H9 (cell line): ENCODE data around the gene JAG2. TPM values are rescaled to one million over a fixed set of nuclear protein-coding genes. Genes with fewer than 3 reads are reported as not detected.
A peak's percentile ranks its signal among the peaks of the same experiment; 100 is the strongest.

ENCODE experiments used
- DNase-seq: peaks from one replicate; pipeline ENCODE4 v3.0.0-alpha.2; 2017
- H2AFZ ChIP-seq: one replicate; pipeline ENCODE4 v1.6.1; 2013; ENCODE audit warnings: mild to moderate bottlenecking, low read length, control low read depth, moderate library complexity
- H2AK5ac ChIP-seq: 2 replicates; pipeline ENCODE4 v1.6.1; 2013; ENCODE audit warnings: low read length, control low read depth, mixed read lengths; ENCODE audit not compliant: insufficient read length
- H2BK120ac ChIP-seq: one replicate; pipeline ENCODE4 v1.6.1; 2013; ENCODE audit warnings: low read depth, mild to moderate bottlenecking, low read length, control low read depth, inconsistent platforms; ENCODE audit not compliant: poor library complexity, severe bottlenecking
- H2BK12ac ChIP-seq: 2 replicates; pipeline ENCODE4 v1.6.1; 2013; ENCODE audit warnings: low read length, control low read depth, mixed read lengths, low read depth; ENCODE audit not compliant: insufficient read length
- H2BK15ac ChIP-seq: 2 replicates; pipeline ENCODE4 v1.6.1; 2013; ENCODE audit warnings: low read depth, low read length, control low read depth
- H2BK20ac ChIP-seq: one replicate; pipeline ENCODE4 v1.6.1; 2013; ENCODE audit warnings: low read depth, mild to moderate bottlenecking, low read length, control low read depth, inconsistent platforms; ENCODE audit not compliant: poor library complexity, severe bottlenecking
- H2BK5ac ChIP-seq: 2 replicates; pipeline ENCODE4 v1.6.1; 2013; ENCODE audit warnings: low read length, control low read depth, mixed read lengths; ENCODE audit not compliant: insufficient read length
- H3K14ac ChIP-seq: 2 replicates; pipeline ENCODE4 v1.6.1; 2013; ENCODE audit warnings: low read length, control low read depth; ENCODE audit not compliant: insufficient read depth
- H3K18ac ChIP-seq: 2 replicates; pipeline ENCODE4 v1.6.1; 2013; ENCODE audit warnings: low read depth, mild to moderate bottlenecking, mixed read lengths, low read length, control low read depth; ENCODE audit not compliant: insufficient read length
- H3K23ac ChIP-seq: 2 replicates; pipeline ENCODE4 v1.6.1; 2013; ENCODE audit warnings: low read length, control low read depth, mixed read lengths, low read depth; ENCODE audit not compliant: insufficient read length
- H3K23me2 ChIP-seq: 2 replicates; pipeline ENCODE4 v1.6.1; 2013; ENCODE audit warnings: low read depth, mild to moderate bottlenecking, mixed read lengths, low read length, control low read depth; ENCODE audit not compliant: insufficient read length, poor library complexity, severe bottlenecking
- H3K27ac ChIP-seq: 2 replicates; pipeline ENCODE4 v1.5.1; 2013; ENCODE audit warnings: low read length, control low read depth, mixed read lengths, low read depth; ENCODE audit not compliant: insufficient read length
- H3K27me3 ChIP-seq: 2 replicates; pipeline ENCODE4 v1.6.1; 2013; ENCODE audit warnings: low read length, control low read depth, inconsistent platforms; ENCODE audit not compliant: insufficient read depth
- H3K4ac ChIP-seq: 2 replicates; pipeline ENCODE4 v1.6.1; 2013; ENCODE audit warnings: low read depth, mild to moderate bottlenecking, control low read depth, inconsistent platforms, low read length, moderate library complexity
- H3K4me1 ChIP-seq: 2 replicates; pipeline ENCODE4 v1.6.1; 2013; ENCODE audit warnings: low read length, control low read depth, inconsistent platforms; ENCODE audit not compliant: insufficient read depth
- H3K4me2 ChIP-seq: 2 replicates; pipeline ENCODE4 v1.6.1; 2013; ENCODE audit warnings: low read length, control low read depth, mixed read lengths; ENCODE audit not compliant: insufficient read length, insufficient read depth
- H3K56ac ChIP-seq: 2 replicates; pipeline ENCODE4 v1.6.1; 2013; ENCODE audit warnings: low read depth, mild to moderate bottlenecking, mixed read lengths, low read length, control low read depth; ENCODE audit not compliant: insufficient read length
- H3K79me1 ChIP-seq: 2 replicates; pipeline ENCODE4 v1.6.1; 2013; ENCODE audit warnings: low read depth, mild to moderate bottlenecking, moderate library complexity, low read length, control low read depth, inconsistent platforms; ENCODE audit not compliant: insufficient read depth, poor library complexity, severe bottlenecking
- H3K79me2 ChIP-seq: 2 replicates; pipeline ENCODE4 v1.6.1; 2013; ENCODE audit warnings: low read length, control low read depth, inconsistent platforms; ENCODE audit not compliant: insufficient read depth
- H3K9ac ChIP-seq: 2 replicates; pipeline ENCODE4 v1.6.1; 2013; ENCODE audit warnings: low read length, control low read depth, mixed read lengths; ENCODE audit not compliant: insufficient read length; ENCODE audit errors: extremely low read depth
- H3K9me3 ChIP-seq: one replicate; pipeline ENCODE4 v1.6.1; 2013; ENCODE audit warnings: low read depth, low read length, inconsistent platforms; ENCODE audit not compliant: control insufficient read depth
- H3T11ph ChIP-seq: one replicate; pipeline ENCODE4 v1.6.1; 2013; ENCODE audit warnings: mild to moderate bottlenecking, low read length, control low read depth, inconsistent platforms
- H4K20me1 ChIP-seq: one replicate; pipeline ENCODE4 v1.6.1; 2013; ENCODE audit not compliant: control insufficient read depth, insufficient read length, insufficient read depth
- H4K5ac ChIP-seq: 2 replicates; pipeline ENCODE4 v1.6.1; 2013; ENCODE audit warnings: low read depth, mild to moderate bottlenecking, mixed read lengths, low read length, control low read depth; ENCODE audit not compliant: insufficient read length
- H4K8ac ChIP-seq: replicated peaks from 2 replicates; pipeline ENCODE4 v1.6.1; 2013; ENCODE audit warnings: low read length, control low read depth, mixed read lengths, low read depth; ENCODE audit not compliant: insufficient read length
- H4K91ac ChIP-seq: 2 replicates; pipeline ENCODE4 v1.6.1; 2013; ENCODE audit warnings: low read depth, mild to moderate bottlenecking, moderate library complexity, mixed read lengths, low read length, control low read depth; ENCODE audit not compliant: insufficient read length
- H3K27ac Mint-ChIP-seq, 3 experiments: 2 replicates in 2 of 3; 3 replicates in 1 of 3; pipeline ENCODE4 v1.8.0; 2020 to 2021; ENCODE audit warnings: mixed read lengths in 3 of 3, mild to moderate bottlenecking in 1 of 3, moderate library complexity in 1 of 3
- H3K27me3 Mint-ChIP-seq: 2 replicates; pipeline ENCODE4 v1.8.0; 2021; ENCODE audit warnings: low read depth, mild to moderate bottlenecking, moderate library complexity, mixed read lengths
- H3K36me3 Mint-ChIP-seq, 3 experiments: 2 replicates in 2 of 3; 3 replicates in 1 of 3; pipeline ENCODE4 v1.8.0; 2020 to 2021; ENCODE audit warnings: low read depth in 3 of 3, mixed read lengths in 3 of 3; ENCODE audit not compliant: insufficient read depth in 1 of 3
- H3K4me1 Mint-ChIP-seq, 2 experiments: 2 replicates each; pipeline ENCODE4 v1.8.0; 2020; ENCODE audit warnings: mixed read lengths in 2 of 2
- H3K4me3 Mint-ChIP-seq, 2 experiments: 2 replicates in 1 of 2; 3 replicates in 1 of 2; pipeline ENCODE4 v1.8.0; 2020 to 2021; ENCODE audit warnings: mild to moderate bottlenecking in 2 of 2, mixed read lengths in 2 of 2, moderate library complexity in 1 of 2
- H3K9me3 Mint-ChIP-seq, 2 experiments: 2 replicates in 1 of 2; 3 replicates in 1 of 2; pipeline ENCODE4 v1.8.0; 2020; ENCODE audit warnings: mild to moderate bottlenecking in 2 of 2, mixed read lengths in 2 of 2, moderate library complexity in 1 of 2
- CTCF ChIP-seq: fragments of 200-600 bp; sonication (generic); conservative IDR thresholded peaks from 3 replicates; pipeline ENCODE4 v1.8.0; 2021; ENCODE audit warnings: antibody characterized with exemption, mild to moderate bottlenecking
- WGBS: extraction: QIAGEN DNeasy Blood & Tissue Kit; methylation state at CpG from one replicate; pipeline ENCODE4 v1.1.7; 2013; ENCODE audit warnings: missing lambda C conversion rate, low lambda C conversion rate, mixed read lengths; ENCODE audit not compliant: insufficient read length; ENCODE audit errors: extremely low coverage; 5-methylcytosine and 5-hydroxymethylcytosine counted together
- total RNA-seq: library from RNA; stranded (reverse); gene quantifications from 2 replicates; pipeline ENCODE4 v1.2.1, GENCODE V29; 2021

JAG2 gene
- total RNA-seq, 1 experiment from 2014 or later: 11.4 TPM

GRCh38 chr14:105144026-105144665, 24.4 kb downstream of the JAG2 start:
- peak; percentile 20 for DNase-seq
- no peak overlapping the region for H3K18ac ChIP-seq
- H4K5ac ChIP-seq: no peak overlapping the region
- no peak overlapping the region for H3T11ph ChIP-seq
- H2BK5ac ChIP-seq: no peak overlapping the region
- H3K9ac ChIP-seq: no peak overlapping the region
- no peaks in the 10 kb centered on the region for H3K27me3 ChIP-seq
- no peaks in the 10 kb centered on the region for H3K23me2 ChIP-seq
- no CpG with 5 or more reads among the region's 16 CpGs for WGBS
- H3K79me1 ChIP-seq: no peaks in the 10 kb centered on the region
- H3K56ac ChIP-seq: no peak overlapping the region
- Mint-ChIP-seq H3K9me3 (peaks cover 6 to 17% of the 10 kb centered on the region in 2 experiments), H3K4me3 (no peak overlapping the region; a peak in 1 of 5 replicates), H3K36me3 (peaks cover 0 to 19% (median 10%) of the 10 kb centered on the region in 3 experiments; a peak in 4 of 7 replicates), H3K4me1 (no peaks in the 10 kb centered on the region), H3K27me3 (no peaks in the 10 kb centered on the region; the same call in 1 of the 2 replicates), H3K27ac (peak overlapping the region in 1 of 3 experiments; percentile 80; a peak in 1 of 7 replicates)
- H4K20me1 ChIP-seq: no peaks in the 10 kb centered on the region
- no peak overlapping the region for H2BK20ac ChIP-seq
- no peak overlapping the region for H4K8ac ChIP-seq
- H3K4ac ChIP-seq: no peak overlapping the region
- no peak overlapping the region for H2BK12ac ChIP-seq
- no peak overlapping the region for H3K27ac ChIP-seq
- H3K9me3 ChIP-seq: no peaks in the 10 kb centered on the region
- H3K4me2 ChIP-seq: no peak overlapping the region
- H3K79me2 ChIP-seq: no peaks in the 10 kb centered on the region
- no peaks in the 10 kb centered on the region for H3K4me1 ChIP-seq
- no peak for TF ChIP-seq CTCF
- no peak overlapping the region for H2BK120ac ChIP-seq
- H2BK15ac ChIP-seq: no peak overlapping the region
- H2AFZ ChIP-seq: no peak overlapping the region
- H3K23ac ChIP-seq: no peak overlapping the region
- no peak overlapping the region for H4K91ac ChIP-seq
- no peak overlapping the region for H2AK5ac ChIP-seq
- no peak overlapping the region for H3K14ac ChIP-seq
